HFFc6 (cell line): Measurements from ENCODE around the gene RHBG. TPM values are rescaled to one million over a fixed set of nuclear protein-coding genes. Genes with fewer than 3 reads are reported as not detected.
"Not testable (repeated sequence)": the region's sequence is repeated elsewhere in the genome, so short reads cannot be mapped to it uniquely, and the experiment has no call there.

ENCODE experiments used
- DNase-seq: peaks from one replicate; pipeline ENCODE4 v3.0.0-alpha.2; 2018
- H3K27ac Mint-ChIP-seq: 2 replicates; pipeline ENCODE4 v1.8.0; 2020; ENCODE audit warnings: mild to moderate bottlenecking, mixed read lengths
- H3K27me3 Mint-ChIP-seq: 2 replicates; pipeline ENCODE4 v1.8.0; 2021; ENCODE audit warnings: mild to moderate bottlenecking, moderate library complexity, mixed read lengths; ENCODE audit not compliant: insufficient read depth
- H3K36me3 Mint-ChIP-seq: 2 replicates; pipeline ENCODE4 v1.8.0; 2021; ENCODE audit warnings: low read depth, mixed read lengths
- H3K4me1 Mint-ChIP-seq: 2 replicates; pipeline ENCODE4 v1.8.0; 2020; ENCODE audit warnings: low read depth, mixed read lengths
- H3K4me3 Mint-ChIP-seq: 2 replicates; pipeline ENCODE4 v1.8.0; 2020; ENCODE audit warnings: mild to moderate bottlenecking, moderate library complexity, mixed read lengths
- H3K9me3 Mint-ChIP-seq: 2 replicates; pipeline ENCODE4 v1.8.0; 2020; ENCODE audit warnings: mild to moderate bottlenecking, mixed read lengths
- long read RNA-seq: library from polyadenylated mRNA; unstranded; transcript quantifications from one replicate; pipeline ENCODE4 v2.0.0, GENCODE V29; 2019
- total RNA-seq, 6 experiments: library from RNA; stranded (reverse); fragmentation: NEBNext Ultra II Directional; extraction: Animal tissue kit (Norgen Biotek cat#: 25700); gene quantifications; 2 replicates in 1 of 6; 3 replicates in 5 of 6; pipeline ENCODE4 v1.2.3, GENCODE V29; 2021
- TF ChIP-seq, protein P1 (sequence below): fragments of 200-600 bp; sonication (generic); IDR thresholded peaks from 2 replicates; pipeline ENCODE4 v1.5.0; 2021; ENCODE audit warnings: antibody characterized with exemption, mild to moderate bottlenecking

Gene RHBG, protein sequence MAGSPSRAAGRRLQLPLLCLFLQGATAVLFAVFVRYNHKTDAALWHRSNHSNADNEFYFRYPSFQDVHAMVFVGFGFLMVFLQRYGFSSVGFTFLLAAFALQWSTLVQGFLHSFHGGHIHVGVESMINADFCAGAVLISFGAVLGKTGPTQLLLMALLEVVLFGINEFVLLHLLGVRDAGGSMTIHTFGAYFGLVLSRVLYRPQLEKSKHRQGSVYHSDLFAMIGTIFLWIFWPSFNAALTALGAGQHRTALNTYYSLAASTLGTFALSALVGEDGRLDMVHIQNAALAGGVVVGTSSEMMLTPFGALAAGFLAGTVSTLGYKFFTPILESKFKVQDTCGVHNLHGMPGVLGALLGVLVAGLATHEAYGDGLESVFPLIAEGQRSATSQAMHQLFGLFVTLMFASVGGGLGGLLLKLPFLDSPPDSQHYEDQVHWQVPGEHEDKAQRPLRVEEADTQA
- not detected for total RNA-seq
- long read RNA-seq = 0 reads

DNA sequence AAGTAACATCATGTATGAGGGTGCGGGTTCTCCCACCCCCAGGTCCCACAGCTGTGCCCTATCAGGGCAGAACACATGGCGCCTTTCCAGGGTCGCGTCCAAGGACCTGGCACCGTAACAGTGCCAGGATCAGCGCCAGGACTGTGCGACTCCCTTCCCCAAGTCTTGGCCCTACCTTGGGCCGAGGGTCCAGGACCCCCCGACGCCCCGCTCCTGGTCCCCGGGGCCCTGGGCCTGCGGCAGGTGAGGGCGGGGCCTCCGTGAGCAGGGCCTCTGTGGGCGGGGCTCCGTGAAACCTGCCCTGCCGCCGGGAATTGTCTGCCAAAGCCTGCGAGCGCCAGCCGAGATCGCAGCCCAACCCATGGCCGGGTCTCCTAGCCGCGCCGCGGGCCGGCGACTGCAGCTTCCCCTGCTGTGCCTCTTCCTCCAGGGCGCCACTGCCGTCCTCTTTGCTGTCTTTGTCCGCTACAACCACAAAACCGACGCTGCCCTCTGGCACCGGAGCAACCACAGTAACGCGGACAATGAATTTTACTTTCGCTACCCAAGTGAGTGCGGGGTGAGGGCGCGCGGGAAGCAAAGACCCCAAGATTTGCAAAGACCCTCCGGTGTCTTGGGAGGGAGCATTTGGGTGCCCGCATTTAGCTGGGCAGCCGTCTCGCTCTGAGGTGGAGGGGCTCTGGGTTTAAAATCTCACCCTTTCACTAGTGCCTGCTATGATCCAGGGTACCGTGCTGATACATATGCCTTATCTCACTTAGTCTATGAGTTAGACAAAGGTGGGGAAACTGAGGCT, at the start of gene RHBG:
RHBG (plus strand) TSS at position 323 of the 796 bp plus-strand sequence; CDS start at position 362, 39 bp downstream.
- Mint-ChIP-seq H3K27me3 (peaks cover 45% of the 10 kb centered on the region), H3K36me3 (no peaks in the 10 kb centered on the region; the same call in 1 of the 2 replicates), H3K4me3 (peak within 1 kb of the TSS; percentile 73), H3K4me1 (peaks cover 12% of the 10 kb centered on the region; the same call in 1 of the 2 replicates), H3K9me3 (no peaks in the 10 kb centered on the region; the same call in 1 of the 2 replicates), H3K27ac (no peak within 1 kb of the TSS)
- DNase-seq = no peak
- TF ChIP-seq, protein P1, sequence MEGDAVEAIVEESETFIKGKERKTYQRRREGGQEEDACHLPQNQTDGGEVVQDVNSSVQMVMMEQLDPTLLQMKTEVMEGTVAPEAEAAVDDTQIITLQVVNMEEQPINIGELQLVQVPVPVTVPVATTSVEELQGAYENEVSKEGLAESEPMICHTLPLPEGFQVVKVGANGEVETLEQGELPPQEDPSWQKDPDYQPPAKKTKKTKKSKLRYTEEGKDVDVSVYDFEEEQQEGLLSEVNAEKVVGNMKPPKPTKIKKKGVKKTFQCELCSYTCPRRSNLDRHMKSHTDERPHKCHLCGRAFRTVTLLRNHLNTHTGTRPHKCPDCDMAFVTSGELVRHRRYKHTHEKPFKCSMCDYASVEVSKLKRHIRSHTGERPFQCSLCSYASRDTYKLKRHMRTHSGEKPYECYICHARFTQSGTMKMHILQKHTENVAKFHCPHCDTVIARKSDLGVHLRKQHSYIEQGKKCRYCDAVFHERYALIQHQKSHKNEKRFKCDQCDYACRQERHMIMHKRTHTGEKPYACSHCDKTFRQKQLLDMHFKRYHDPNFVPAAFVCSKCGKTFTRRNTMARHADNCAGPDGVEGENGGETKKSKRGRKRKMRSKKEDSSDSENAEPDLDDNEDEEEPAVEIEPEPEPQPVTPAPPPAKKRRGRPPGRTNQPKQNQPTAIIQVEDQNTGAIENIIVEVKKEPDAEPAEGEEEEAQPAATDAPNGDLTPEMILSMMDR = no peak

DNA sequence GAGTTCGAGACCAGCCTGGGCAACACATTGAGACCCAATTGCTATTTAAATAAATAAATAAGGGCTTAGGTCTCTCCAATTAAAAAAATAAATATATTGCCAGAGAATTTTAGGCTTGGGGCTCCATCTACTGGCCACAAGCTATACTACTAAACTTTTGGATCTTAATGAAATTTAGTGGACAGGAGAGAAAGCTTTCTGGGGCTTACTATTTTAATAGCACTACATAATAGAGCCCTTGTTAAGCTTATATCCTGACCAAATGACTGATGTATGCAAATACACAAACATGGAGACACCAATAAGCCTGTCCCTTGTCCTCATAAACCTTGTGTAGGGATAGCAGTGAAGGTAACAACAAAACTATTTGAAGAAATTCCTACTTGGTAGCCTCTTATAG, 49.3 kb upstream of the RHBG start:
- no peak overlapping the region for H3K27ac Mint-ChIP-seq
- TF ChIP-seq, protein P1 = peak; percentile 84
- H3K36me3 Mint-ChIP-seq = peaks cover 35% of the 10 kb centered on the region
- peaks cover 21% of the 10 kb centered on the region for H3K4me1 Mint-ChIP-seq
- DNase-seq = peak; percentile 36
- no peaks in the 10 kb centered on the region; the same call in 1 of the 2 replicates for H3K27me3 Mint-ChIP-seq
- no peak overlapping the region for H3K4me3 Mint-ChIP-seq
- H3K9me3 Mint-ChIP-seq = no peaks in the 10 kb centered on the region

DNA sequence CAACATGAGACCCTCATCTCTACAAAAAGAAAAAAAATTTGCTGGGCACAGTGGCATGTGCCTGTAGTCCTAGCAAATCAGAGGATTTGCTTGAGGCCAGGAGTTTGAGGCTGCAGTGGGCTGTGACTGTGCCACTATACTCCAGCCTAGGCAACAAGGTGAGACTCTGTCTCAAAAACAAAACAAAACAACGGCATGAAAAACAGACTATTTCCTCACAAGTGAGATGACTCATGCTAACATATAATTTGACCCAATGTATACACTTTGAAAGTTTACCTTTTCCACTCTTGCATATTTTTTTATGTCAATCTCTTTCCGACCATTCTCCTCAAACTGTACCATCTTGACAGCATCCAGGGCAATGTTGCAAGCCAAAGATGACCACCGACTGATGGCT, 48.5 kb upstream of the RHBG start:
- H3K27me3 Mint-ChIP-seq = no peaks in the 10 kb centered on the region; the same call in 1 of the 2 replicates
- no peak overlapping the region; the same call in none of the 2 replicates for H3K27ac Mint-ChIP-seq
- no peak overlapping the region for H3K4me3 Mint-ChIP-seq
- TF ChIP-seq, protein P1 = no peak
- H3K9me3 Mint-ChIP-seq = no peaks in the 10 kb centered on the region
- peaks cover 21% of the 10 kb centered on the region for H3K4me1 Mint-ChIP-seq
- no peak for DNase-seq
- peaks cover 35% of the 10 kb centered on the region for H3K36me3 Mint-ChIP-seq

DNA sequence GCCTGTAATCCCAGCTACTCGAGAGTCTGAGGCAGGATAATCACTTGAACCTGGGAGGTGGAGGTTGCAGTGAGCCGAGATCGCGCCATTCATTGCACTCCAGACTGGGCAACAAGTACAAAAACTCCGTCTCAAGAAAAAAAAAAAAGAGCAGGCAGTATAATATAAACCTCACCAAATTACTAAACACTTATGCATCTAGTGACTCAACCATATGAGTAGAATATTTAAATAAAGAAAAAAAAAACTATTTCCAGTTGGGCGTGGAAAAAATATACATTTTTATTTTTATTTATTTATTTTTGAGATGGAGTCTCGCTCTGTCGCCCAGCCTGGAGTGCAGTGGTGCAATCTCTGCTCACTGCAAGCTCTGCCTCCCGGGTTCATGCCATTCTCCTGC, 45.8 kb upstream of the RHBG start:
- H3K27me3 Mint-ChIP-seq, H3K4me3 Mint-ChIP-seq, H3K9me3 Mint-ChIP-seq: not testable (repeated sequence)
- DNase-seq = peak; percentile 51
- H3K4me1 Mint-ChIP-seq = peaks cover 21% of the 10 kb centered on the region
- peak overlapping the region; percentile 64 for H3K27ac Mint-ChIP-seq
- peaks cover 28% of the 10 kb centered on the region for H3K36me3 Mint-ChIP-seq

DNA sequence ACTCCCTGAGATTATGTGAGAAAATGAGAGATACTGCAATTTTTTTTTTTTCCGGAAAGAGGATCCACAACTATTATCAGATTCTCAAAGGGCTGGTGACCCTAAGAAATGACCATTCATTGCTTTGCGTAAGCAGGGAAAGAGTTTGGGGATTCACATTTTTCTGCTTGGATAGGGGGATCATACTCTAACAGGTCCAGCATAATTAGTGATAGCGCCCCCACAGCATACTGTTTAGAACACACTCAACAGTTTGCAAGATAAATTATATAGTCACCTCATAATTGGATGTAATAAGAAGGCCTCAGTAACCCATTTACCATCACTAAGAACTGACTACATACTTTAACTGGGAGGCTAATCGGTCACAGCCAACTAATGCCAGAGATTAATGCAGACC, 32.8 kb upstream of the RHBG start:
- Mint-ChIP-seq H3K9me3 (peaks cover 12% of the 10 kb centered on the region; the same call in 1 of the 2 replicates), H3K4me3 (peak overlapping the region; percentile 97), H3K36me3 (peaks cover 41% of the 10 kb centered on the region), H3K27me3 (peaks cover 4% of the 10 kb centered on the region; the same call in 1 of the 2 replicates), H3K4me1 (peaks cover 19% of the 10 kb centered on the region), H3K27ac (0 out of 2 replicates have a peak overlapping the region, but pooled peaks have one; percentile 11)
- TF ChIP-seq, protein P1 = peak; percentile 59
- no peak for DNase-seq
